GM21526 (cell line): ENCODE measurements around the gene GPER1.
"Not testable (repeated sequence)": the region's sequence is repeated elsewhere in the genome, so short reads cannot be mapped to it uniquely, and the experiment has no call there.

Experiments
- ATAC-seq: cut with Tn5 transposase; IDR thresholded peaks from one replicate; pipeline ENCODE4 v1.9.1; 2021; ENCODE audit warnings: moderate library complexity; ENCODE audit not compliant: unreplicated experiment, low FRiP score

Gene GPER1

GRCh38 chr7:1066242-1066588 is 21.7 kb upstream of the GPER1 start:
- no peak for ATAC-seq

GRCh38 chr7:1068013-1068412 is 19.9 kb upstream of the GPER1 start:
- ATAC-seq, result no peak

- no peak for ATAC-seq
These were observed 19.3 kb upstream of the GPER1 start for GRCh38 chr7:1068619-1069018.

- ATAC-seq, result no peak
These were observed 17.3 kb upstream of the GPER1 start for GRCh38 chr7:1070544-1071011.

GRCh38 chr7:1071731-1072254 is 16.1 kb upstream of the GPER1 start:
- ATAC-seq, result no peak

- no peak for ATAC-seq
These were observed 14.6 kb upstream of the GPER1 start for GRCh38 chr7:1073142-1073977.

GRCh38 chr7:1074018-1074417 is 13.9 kb upstream of the GPER1 start:
- not testable (repeated sequence) for ATAC-seq

GRCh38 chr7:1074593-1075431 is 13.1 kb upstream of the GPER1 start:
- ATAC-seq, result no peak

GRCh38 chr7:1076184-1077072 is 11.5 kb upstream of the GPER1 start:
- no peak for ATAC-seq

GRCh38 chr7:1078519-1078918 is 9.4 kb upstream of the GPER1 start:
- no peak for ATAC-seq

- ATAC-seq, result no peak
These were observed 8.9 kb upstream of the GPER1 start for GRCh38 chr7:1078985-1079384.

GRCh38 chr7:1079546-1079945 is 8.4 kb upstream of the GPER1 start:
- no peak for ATAC-seq

GRCh38 chr7:1080252-1080920 is 7.5 kb upstream of the GPER1 start:
- no peak for ATAC-seq

GRCh38 chr7:1080921-1081255 is 7.0 kb upstream of the GPER1 start:
- ATAC-seq, result no peak

GRCh38 chr7:1081336-1081735 is 6.6 kb upstream of the GPER1 start:
- no peak for ATAC-seq

- ATAC-seq, result no peak
These were observed 5.9 kb upstream of the GPER1 start for GRCh38 chr7:1081931-1082401.

- no peak for ATAC-seq
These were observed 3.9 kb upstream of the GPER1 start for GRCh38 chr7:1083729-1084657.

- ATAC-seq, result no peak
These were observed 2.6 kb upstream of the GPER1 start for GRCh38 chr7:1085266-1085665.

GRCh38 chr7:1085910-1086421 is 1.9 kb upstream of the GPER1 start:
- ATAC-seq, result no peak
